Endothelial cell of umbilical vein (primary cell): ENCODE data around the gene AATF. TPM values are rescaled to one million over a fixed set of nuclear protein-coding genes. Genes with fewer than 3 reads are reported as not detected.
"Not testable (repeated sequence)": the region's sequence is repeated elsewhere in the genome, so short reads cannot be mapped to it uniquely, and the experiment has no call there.

ENCODE experiments used
- BruUV-seq: library from RNA; stranded (reverse); fragments of 400-500 nt; replicated peaks from 2 replicates; lab custom pipeline; 2021; lab: Mats Ljungman, UMichigan
- CTCF ChIA-PET: fragments of 300-600, 350-600 bp; sonication (Branson Sonifier 250); formaldehyde crosslinking; loops from one replicate; lab custom pipeline; 2021; ENCODE audit warnings: antibody characterized with exemption, inconsistent platforms; lab: Charles Lee
- POLR2A ChIA-PET: fragments of 300-600, 350-600 bp; sonication (Branson Sonifier 250); formaldehyde crosslinking; loops from one replicate; lab custom pipeline; 2021; ENCODE audit warnings: antibody characterized with exemption, inconsistent platforms; lab: Charles Lee
- DNase-seq: peaks from one replicate; pipeline ENCODE4 v3.0.0-alpha.2; 2011; ENCODE audit warnings: low read depth, low spot score
- FAIRE-seq: peaks from 2 replicates; lab custom pipeline; 2011; peaks lifted over from hg19 to GRCh38; lab: Jason Lieb, UNC
- H2AFZ ChIP-seq: 2 replicates; pipeline ENCODE4 v1.6.0; 2012; ENCODE audit warnings: low read depth, low read length, control low read depth, inconsistent platforms
- H3K27ac ChIP-seq: 2 replicates; pipeline ENCODE4 v1.5.1; 2011; ENCODE audit warnings: low read depth, mild to moderate bottlenecking, control low read depth, low read length, moderate library complexity; ENCODE audit not compliant: insufficient read depth
- H3K27me3 ChIP-seq, 2 experiments: 2 replicates each; pipeline versions ENCODE4 v1.6.0 to v1.6.1; 2011; ENCODE audit warnings: low read length in 2 of 2, mixed read lengths in 1 of 2; ENCODE audit not compliant: control insufficient read depth in 2 of 2, insufficient read depth in 2 of 2
- H3K36me3 ChIP-seq, 2 experiments: 2 replicates in 1 of 2; 3 replicates in 1 of 2; pipeline ENCODE4 v1.5.1; 2011; ENCODE audit warnings: low read length in 2 of 2, mild to moderate bottlenecking in 1 of 2, moderate library complexity in 1 of 2; ENCODE audit not compliant: control insufficient read depth in 2 of 2, insufficient read depth in 2 of 2; ENCODE audit errors: extremely low read depth in 1 of 2
- H3K4me1 ChIP-seq: 3 replicates; pipeline ENCODE4 v1.5.1; 2011; ENCODE audit warnings: mild to moderate bottlenecking, low read length; ENCODE audit not compliant: control insufficient read depth, insufficient read depth; ENCODE audit errors: extremely low read depth
- H3K4me2 ChIP-seq: 2 replicates; pipeline ENCODE4 v1.6.1; 2011; ENCODE audit warnings: low read length, control low read depth, mixed read lengths; ENCODE audit not compliant: insufficient read depth
- H3K4me3 ChIP-seq, 3 experiments: fragments of 200-600 bp in 1 of 3; sonication (generic), shearing (Covaris generic) in 1 of 3; replicated peaks in 1 of 3; 2 replicates each; pipeline ENCODE4 v1.5.1; 2011 to 2016; ENCODE audit warnings: control low read depth in 3 of 3, low read length in 3 of 3, mild to moderate bottlenecking in 2 of 3, inconsistent platforms in 1 of 3, low read depth in 1 of 3, moderate library complexity in 1 of 3; ENCODE audit not compliant: insufficient read depth in 1 of 3
- H3K79me2 ChIP-seq: 2 replicates; pipeline ENCODE4 v1.6.0; 2012; ENCODE audit warnings: low read length, inconsistent platforms; ENCODE audit not compliant: control insufficient read depth, insufficient read depth
- H3K9ac ChIP-seq: replicated peaks from 2 replicates; pipeline ENCODE3; 2011; ENCODE audit warnings: low read length, control low read depth; ENCODE audit not compliant: insufficient read depth; ENCODE audit errors: extremely low read depth
- H3K9me1 ChIP-seq: replicated peaks from 3 replicates; pipeline ENCODE4 v1.6.0; 2011; ENCODE audit warnings: mild to moderate bottlenecking, low read length; ENCODE audit not compliant: control insufficient read depth, insufficient read depth; ENCODE audit errors: extremely low read depth
- H3K9me3 ChIP-seq: replicated peaks from 2 replicates; pipeline ENCODE4 v1.5.1; 2012; ENCODE audit warnings: low read length, inconsistent platforms; ENCODE audit not compliant: control insufficient read depth, insufficient read depth
- H4K20me1 ChIP-seq: replicated peaks from 2 replicates; pipeline ENCODE3; 2011; ENCODE audit warnings: mild to moderate bottlenecking, low read length; ENCODE audit not compliant: control insufficient read depth, insufficient read depth; ENCODE audit errors: extremely low read depth
- CTCF ChIP-seq, 2 donors: IDR thresholded peaks; 1 replicate in 1 of 2; 2 replicates in 1 of 2; pipeline ENCODE4 v1.5.1; 2011; ENCODE audit warnings: low read length in 2 of 2, mild to moderate bottlenecking in 2 of 2, moderate library complexity in 2 of 2, control low read depth in 1 of 2, inconsistent platforms in 1 of 2, low read depth in 1 of 2; ENCODE audit not compliant: insufficient read depth in 1 of 2; ENCODE audit errors: extremely low read depth in 1 of 2
- EZH2 ChIP-seq: IDR thresholded peaks from 2 replicates; pipeline ENCODE4 v1.6.1; 2012; ENCODE audit warnings: borderline replicate concordance, low read depth, mild to moderate bottlenecking, moderate library complexity, low read length, inconsistent platforms; ENCODE audit not compliant: severe bottlenecking
- FOS ChIP-seq: IDR thresholded peaks from 2 replicates; pipeline ENCODE4 v1.6.1; 2011; ENCODE audit warnings: mild to moderate bottlenecking, low read length, moderate library complexity, borderline replicate concordance; ENCODE audit not compliant: insufficient read depth
- GATA2 ChIP-seq: IDR thresholded peaks from 2 replicates; pipeline ENCODE4 v1.7.0; 2011; ENCODE audit warnings: low read depth, mild to moderate bottlenecking, moderate library complexity, mixed read lengths, low read length; ENCODE audit not compliant: insufficient read length, insufficient read depth
- JUN ChIP-seq: IDR thresholded peaks from 2 replicates; pipeline ENCODE4 v1.6.1; 2011; ENCODE audit warnings: borderline replicate concordance, low read depth; ENCODE audit not compliant: insufficient read length, insufficient read depth
- MAX ChIP-seq: IDR thresholded peaks from 2 replicates; pipeline ENCODE4 v1.6.1; 2011; ENCODE audit not compliant: insufficient read depth, insufficient read length
- MYC ChIP-seq: IDR thresholded peaks from one replicate; pipeline ENCODE4 v1.6.1; 2011; ENCODE audit warnings: mild to moderate bottlenecking, low read depth, low read length
- POLR2A ChIP-seq: IDR thresholded peaks from 2 replicates; pipeline ENCODE4 v1.6.1; 2012; ENCODE audit warnings: low read depth, mild to moderate bottlenecking, control low read depth, low read length
- POLR2AphosphoS5 ChIP-seq: IDR thresholded peaks from 2 replicates; pipeline ENCODE4 v1.6.1; 2012; ENCODE audit warnings: low read depth, mild to moderate bottlenecking, control low read depth, low read length, moderate library complexity; ENCODE audit not compliant: insufficient read depth
- dilution Hi-C: fragments of 300-500 bp; cut with MboI; formaldehyde crosslinking; loops from one replicate; pipeline ENCODE4 v1.15.0; 2019; ENCODE audit warnings: low sequenced_read_pairs; ENCODE audit not compliant: extremely low pct_ligation_motif_present
- intact Hi-C: fragments of 100-400 bp; cut with micrococcal nuclease; formaldehyde crosslinking; loops from one replicate; pipeline ENCODE4 v1.10.0; 2022
- polyA plus RNA-seq, 4 experiments: library from polyadenylated mRNA; depleted of rRNA in 3 of 4; stranded (reverse) in 3 of 4; unstranded in 1 of 4; fragments of >200 nt; gene quantifications; 2 replicates each; pipeline versions ENCODE4 v1.2.1 to v1.2.3, GENCODE V29; 2011 to 2012; ENCODE audit warnings: missing spikeins in 1 of 4
- total RNA-seq: library from RNA; stranded (reverse); gene quantifications from 2 replicates; pipeline ENCODE4 v1.2.3, GENCODE V29; 2021

AATF gene
- total and polyA plus RNA-seq, 2 donors (not counting 3 experiments of a cell fraction or from before 2014, with no cell fraction given), result 15.7 to 47.2 TPM

- no peak for TF ChIP-seq EZH2
- no peak for TF ChIP-seq FOS
- no peak for TF ChIP-seq JUN
- TF ChIP-seq POLR2A, result no peak
- TF ChIP-seq CTCF (IDR thresholded peaks at IDR 0.05; ENCODE audit: extremely low read depth in 1 of 2, insufficient read depth in 1 of 2, low read depth in 1 of 2, low read length in 2 of 2), result no peak
- no peak for TF ChIP-seq GATA2
- TF ChIP-seq MAX, result no peak
- TF ChIP-seq POLR2AphosphoS5, result no peak
- no peak for TF ChIP-seq MYC
- FAIRE-seq (no peak), DNase-seq (no peak)
- no peak overlapping the region for H3K4me2 ChIP-seq
- CTCF ChIA-PET, result interaction anchor here (0.6 to 1.8 kb wide), 2 partner anchors 8 to 466 kb away, joined by 3 to 6 read pairs; no protein-coding TSS in a partner anchor
- BruUV-seq, result no TSS peak
- no peaks in the 10 kb centered on the region for H4K20me1 ChIP-seq
- H3K9ac ChIP-seq, result no peak overlapping the region
- H3K27ac ChIP-seq, result no peak overlapping the region
- H2AFZ ChIP-seq, result no peak overlapping the region
- no peak overlapping the region for H3K4me3 ChIP-seq
- H3K79me2 ChIP-seq, result no peaks in the 10 kb centered on the region
- H3K36me3 ChIP-seq, result no peaks in the 10 kb centered on the region
- dilution Hi-C loops, result loop anchor here (25.0 kb wide), 1 partner anchor 407 kb away; no protein-coding TSS in a partner anchor
- POLR2A ChIA-PET, result no interaction called here
- H3K9me1 ChIP-seq, result no peaks in the 10 kb centered on the region
- no peaks in the 10 kb centered on the region for H3K9me3 ChIP-seq
- peaks cover 3% of the 10 kb centered on the region for H3K4me1 ChIP-seq
- intact Hi-C loops, result no loop called here
- H3K27me3 ChIP-seq, result peaks cover 16 to 26% of the 10 kb centered on the region in 2 experiments
Observed at GRCh38 chr17:37069087-37069486, 120.3 kb downstream of the AATF start.

GRCh38 chr17:37073464-37073863 is 124.7 kb downstream of the AATF start:
- H4K20me1 ChIP-seq, intact Hi-C loops, H3K9me1 ChIP-seq, H3K27me3 ChIP-seq, DNase-seq, H2AFZ ChIP-seq, H3K27ac ChIP-seq, H3K36me3 ChIP-seq, H3K79me2 ChIP-seq, FAIRE-seq, H3K4me1 ChIP-seq, BruUV-seq, H3K9me3 ChIP-seq, H3K4me3 ChIP-seq, POLR2A ChIA-PET, H3K9ac ChIP-seq, H3K4me2 ChIP-seq: not testable (repeated sequence)
- dilution Hi-C loops, result loop anchor here (25.0 kb wide), 1 partner anchor 411 kb away; no protein-coding TSS in a partner anchor
- CTCF ChIA-PET, result interaction anchor here (0.6 kb wide), 1 partner anchor 144 kb away, joined by 3 read pairs; no protein-coding TSS in a partner anchor
